ENCODE data around the gene RRAD.

The RRAD gene

DNA sequence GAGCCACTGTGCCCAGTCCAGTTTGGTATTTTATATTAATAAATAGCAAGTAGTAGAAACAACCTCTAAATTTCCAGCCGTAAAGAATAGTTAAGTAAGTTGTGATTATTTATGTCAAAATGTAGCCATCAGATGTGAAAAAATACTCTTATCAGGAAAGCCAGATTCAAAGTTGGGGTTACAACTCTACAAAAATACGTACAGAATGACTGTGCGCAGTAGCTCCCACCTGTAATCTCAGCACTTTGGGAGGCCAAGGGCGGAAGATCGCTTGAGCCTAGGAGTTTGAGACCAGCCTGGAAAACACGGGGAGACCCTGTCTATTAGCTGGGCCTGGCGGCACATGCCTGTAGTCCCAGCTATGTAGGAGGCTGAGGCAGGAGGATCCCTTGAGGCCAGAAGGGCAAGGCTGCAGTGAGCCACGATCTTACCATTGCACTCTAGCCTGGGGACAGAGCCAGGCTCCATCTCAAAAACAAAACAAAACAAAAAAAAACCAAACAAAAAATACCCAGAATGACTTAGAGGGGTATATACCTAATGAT is 43.3 kb downstream of the RRAD start:
- TF ChIP-seq, protein P1, sequence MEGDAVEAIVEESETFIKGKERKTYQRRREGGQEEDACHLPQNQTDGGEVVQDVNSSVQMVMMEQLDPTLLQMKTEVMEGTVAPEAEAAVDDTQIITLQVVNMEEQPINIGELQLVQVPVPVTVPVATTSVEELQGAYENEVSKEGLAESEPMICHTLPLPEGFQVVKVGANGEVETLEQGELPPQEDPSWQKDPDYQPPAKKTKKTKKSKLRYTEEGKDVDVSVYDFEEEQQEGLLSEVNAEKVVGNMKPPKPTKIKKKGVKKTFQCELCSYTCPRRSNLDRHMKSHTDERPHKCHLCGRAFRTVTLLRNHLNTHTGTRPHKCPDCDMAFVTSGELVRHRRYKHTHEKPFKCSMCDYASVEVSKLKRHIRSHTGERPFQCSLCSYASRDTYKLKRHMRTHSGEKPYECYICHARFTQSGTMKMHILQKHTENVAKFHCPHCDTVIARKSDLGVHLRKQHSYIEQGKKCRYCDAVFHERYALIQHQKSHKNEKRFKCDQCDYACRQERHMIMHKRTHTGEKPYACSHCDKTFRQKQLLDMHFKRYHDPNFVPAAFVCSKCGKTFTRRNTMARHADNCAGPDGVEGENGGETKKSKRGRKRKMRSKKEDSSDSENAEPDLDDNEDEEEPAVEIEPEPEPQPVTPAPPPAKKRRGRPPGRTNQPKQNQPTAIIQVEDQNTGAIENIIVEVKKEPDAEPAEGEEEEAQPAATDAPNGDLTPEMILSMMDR (IDR thresholded peaks at IDR 0.05; ENCODE audit: insufficient read depth, low read length, poor library complexity, severe bottlenecking), result no peak
- H3K4me3 ChIP-seq (replicated peaks; ENCODE audit: low read depth, low read length), result no peak overlapping the region
- H3K36me3 ChIP-seq (ENCODE audit: control insufficient read depth, insufficient read depth, low read length), result peaks cover 13% of the 10 kb centered on the region
- no peak for DNase-seq (ENCODE audit: extremely low read depth, insufficient read length)
- H3K27me3 ChIP-seq (replicated peaks; ENCODE audit: control insufficient read depth, insufficient read depth, low read length), result no peaks in the 10 kb centered on the region

DNA sequence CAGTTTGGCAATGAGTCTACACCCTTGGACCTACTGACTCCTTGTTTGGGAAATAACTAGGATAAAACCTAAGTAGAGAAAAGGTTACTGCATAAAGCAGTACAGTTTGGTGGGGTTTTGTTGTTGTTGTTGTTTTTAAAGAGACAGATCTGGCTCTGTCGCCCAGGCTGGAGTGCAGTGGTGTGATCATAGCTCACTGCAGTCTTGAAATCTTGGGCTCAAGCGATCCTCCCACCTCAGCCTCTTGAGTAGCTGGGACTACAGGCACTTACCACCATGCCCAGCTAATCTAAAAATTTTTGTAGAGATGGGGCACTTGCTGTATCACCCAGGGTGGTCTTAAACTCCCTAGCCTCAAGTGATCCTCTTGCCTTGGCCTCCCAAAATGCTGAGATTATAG is 43.8 kb downstream of the RRAD start:
- Histone ChIP-seq H3K27me3 (replicated peaks; ENCODE audit: control insufficient read depth, insufficient read depth, low read length) (no peaks in the 10 kb centered on the region), H3K4me3 (replicated peaks; ENCODE audit: low read depth, low read length) (peak overlapping the region; percentile 94), H3K36me3 (ENCODE audit: control insufficient read depth, insufficient read depth, low read length) (peaks cover 13% of the 10 kb centered on the region)
- TF ChIP-seq, protein P1 (IDR thresholded peaks at IDR 0.05; ENCODE audit: insufficient read depth, low read length, poor library complexity, severe bottlenecking), result no peak
- DNase-seq (ENCODE audit: extremely low read depth, insufficient read length), result no peak

DNA sequence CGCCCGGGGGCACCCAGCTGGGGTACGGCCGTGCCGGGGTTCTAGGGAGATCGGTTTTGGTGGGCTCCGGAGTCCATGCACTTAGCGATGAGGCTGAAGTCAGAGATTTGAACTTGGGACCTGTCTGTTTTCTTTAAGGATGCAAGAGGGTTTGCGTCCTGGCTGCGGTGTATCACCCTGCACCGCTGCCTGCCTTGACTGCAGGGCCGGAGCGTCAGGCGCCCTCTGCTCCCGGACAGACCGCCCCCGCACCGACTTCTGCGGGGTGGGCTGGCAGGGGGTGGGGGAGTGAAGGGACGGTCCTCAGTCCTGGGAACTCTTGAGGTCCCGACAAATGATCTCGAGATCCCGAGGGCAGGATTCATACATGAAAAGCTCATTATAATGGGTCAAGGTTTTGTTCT is 44.3 kb downstream of the RRAD start:
- peak overlapping the region; percentile 94 for H3K4me3 ChIP-seq (replicated peaks; ENCODE audit: low read depth, low read length)
- TF ChIP-seq, protein P1 (IDR thresholded peaks at IDR 0.05; ENCODE audit: insufficient read depth, low read length, poor library complexity, severe bottlenecking), result no peak
- H3K36me3 ChIP-seq (ENCODE audit: control insufficient read depth, insufficient read depth, low read length), result peaks cover 13% of the 10 kb centered on the region
- DNase-seq (ENCODE audit: extremely low read depth, insufficient read length), result no peak
- H3K27me3 ChIP-seq (replicated peaks; ENCODE audit: control insufficient read depth, insufficient read depth, low read length), result no peaks in the 10 kb centered on the region

DNA sequence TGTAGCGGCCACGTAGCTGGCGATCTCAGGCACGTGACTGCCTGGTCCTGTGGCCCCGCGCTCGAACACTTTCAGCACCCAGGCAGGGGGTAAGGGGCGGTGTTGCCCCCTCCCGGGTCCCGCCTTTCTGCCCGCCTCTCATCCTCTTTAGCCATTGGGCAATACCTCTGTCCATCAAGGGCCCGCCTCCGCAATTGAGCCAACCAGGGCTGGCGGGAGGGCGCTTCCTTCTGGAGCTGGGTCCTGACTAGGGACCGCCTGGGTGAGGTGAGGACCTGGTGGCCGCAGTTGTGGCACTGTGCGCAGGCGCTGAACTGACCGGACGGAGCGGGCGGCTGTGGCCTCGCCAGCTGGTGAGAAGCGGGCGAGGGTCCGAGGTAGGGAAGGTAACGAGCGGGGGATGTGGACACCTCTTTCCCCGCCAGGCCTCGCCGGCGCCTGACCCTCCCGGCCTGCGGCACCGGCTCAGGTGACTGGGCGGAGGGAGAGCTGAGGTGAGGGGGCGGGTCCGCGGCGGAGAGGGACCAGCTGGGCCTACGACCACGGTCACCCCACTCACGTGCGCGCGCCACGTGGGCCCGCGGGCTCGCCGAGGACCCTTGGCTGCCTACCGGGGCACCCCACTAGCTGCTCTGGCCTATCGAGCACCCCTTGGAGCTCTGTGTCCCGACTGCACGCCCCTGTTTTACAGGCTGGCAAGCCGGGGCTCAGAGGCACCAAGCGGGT is 44.9 kb downstream of the RRAD start, which contains the start of gene PDP2:
Gene PDP2 (plus strand): TSS at position 228 of the 726 bp plus-strand sequence. CDS start 3,770 bp downstream, outside the sequence.
- TF ChIP-seq, protein P1 (IDR thresholded peaks at IDR 0.05; ENCODE audit: insufficient read depth, low read length, poor library complexity, severe bottlenecking), result no peak
- peaks cover 11% of the 10 kb centered on the region for H3K36me3 ChIP-seq (ENCODE audit: control insufficient read depth, insufficient read depth, low read length)
- H3K27me3 ChIP-seq (replicated peaks; ENCODE audit: control insufficient read depth, insufficient read depth, low read length), result no peaks in the 10 kb centered on the region
- DNase-seq (ENCODE audit: extremely low read depth, insufficient read length), result peak; percentile 89
- peak within 1 kb of the TSS; percentile 94 for H3K4me3 ChIP-seq (replicated peaks; ENCODE audit: low read depth, low read length)

DNA sequence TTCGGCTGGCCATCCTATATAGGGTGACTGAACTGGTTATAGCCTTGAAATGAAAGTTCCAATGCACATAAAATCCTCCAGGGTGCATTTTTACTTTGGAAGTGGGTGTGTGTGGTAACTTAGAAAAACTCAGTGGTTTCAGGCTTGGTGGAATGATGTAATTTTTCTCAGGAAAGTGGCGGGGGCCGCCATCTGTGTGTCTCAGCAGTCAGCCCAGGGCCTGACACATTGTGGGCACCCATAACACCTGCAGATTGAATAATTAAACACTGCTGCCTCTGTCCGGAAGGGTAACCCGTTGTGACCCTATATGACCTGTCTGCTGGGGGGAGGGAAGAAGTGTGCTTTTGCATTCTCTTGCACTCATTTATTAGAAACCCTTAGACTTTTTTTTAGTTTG is 47.3 kb downstream of the RRAD start:
- H3K4me3 ChIP-seq (replicated peaks; ENCODE audit: low read depth, low read length), result no peak overlapping the region
- H3K36me3 ChIP-seq (ENCODE audit: control insufficient read depth, insufficient read depth, low read length), result no peaks in the 10 kb centered on the region
- DNase-seq (ENCODE audit: extremely low read depth, insufficient read length), result peak; percentile 53
- H3K27me3 ChIP-seq (replicated peaks; ENCODE audit: control insufficient read depth, insufficient read depth, low read length), result no peaks in the 10 kb centered on the region
- TF ChIP-seq, protein P1 (IDR thresholded peaks at IDR 0.05; ENCODE audit: insufficient read depth, low read length, poor library complexity, severe bottlenecking), result no peak

Measured in GM06990 (cell line).